ENCODE data around the gene MTF2.

MTF2 gene

GRCh38 chr1:93056214-93056613 lies 22.9 kb upstream of the MTF2 start:
- TF ChIP-seq EZH2phosphoT487 (IDR thresholded peaks at IDR 0.05; ENCODE audit: low read depth): no peak
- no peak for TF ChIP-seq CTCF (IDR thresholded peaks at IDR 0.05; ENCODE audit: low read depth, low read length)
- Histone ChIP-seq H3K27ac (ENCODE audit: low read length) (no peak overlapping the region), H4K20me1 (ENCODE audit: insufficient read depth, low read length) (no peaks in the 10 kb centered on the region), H3K27me3 (ENCODE audit: low read depth, low read length) (no peaks in the 10 kb centered on the region), H2AFZ (ENCODE audit: low read depth, low read length) (no peak overlapping the region), H3K9ac (ENCODE audit: low read length) (no peak overlapping the region), H3K4me3 (ENCODE audit: low read length) (no peak overlapping the region), H3K79me2 (ENCODE audit: low read length) (no peaks in the 10 kb centered on the region), H3K36me3 (replicated peaks; ENCODE audit: low read depth, low read length) (no peaks in the 10 kb centered on the region), H3K4me1 (ENCODE audit: low read length) (no peaks in the 10 kb centered on the region), H3K9me3 (ENCODE audit: insufficient read depth, low read length) (no peaks in the 10 kb centered on the region), H3K4me2 (ENCODE audit: low read length) (no peak overlapping the region)

- H3K4me1 ChIP-seq (ENCODE audit: low read length): no peaks in the 10 kb centered on the region
- no peak for TF ChIP-seq CTCF (IDR thresholded peaks at IDR 0.05; ENCODE audit: low read depth, low read length)
- no peak for TF ChIP-seq EZH2phosphoT487 (IDR thresholded peaks at IDR 0.05; ENCODE audit: low read depth)
- H3K27me3 ChIP-seq (ENCODE audit: low read depth, low read length): no peaks in the 10 kb centered on the region
- no peak overlapping the region for H3K4me2 ChIP-seq (ENCODE audit: low read length)
- no peak overlapping the region for H3K27ac ChIP-seq (ENCODE audit: low read length)
- no peaks in the 10 kb centered on the region for H4K20me1 ChIP-seq (ENCODE audit: insufficient read depth, low read length)
- H3K9me3 ChIP-seq (ENCODE audit: insufficient read depth, low read length): no peaks in the 10 kb centered on the region
- H3K36me3 ChIP-seq (replicated peaks; ENCODE audit: low read depth, low read length): no peaks in the 10 kb centered on the region
- no peak overlapping the region for H3K4me3 ChIP-seq (ENCODE audit: low read length)
- H3K79me2 ChIP-seq (ENCODE audit: low read length): no peaks in the 10 kb centered on the region
- no peak overlapping the region for H3K9ac ChIP-seq (ENCODE audit: low read length)
- no peak overlapping the region for H2AFZ ChIP-seq (ENCODE audit: low read depth, low read length)
These were observed 22.4 kb upstream of the MTF2 start for GRCh38 chr1:93056649-93057048.

- H3K4me2 ChIP-seq (ENCODE audit: low read length): peak overlapping the region; percentile 10; the same call in 1 of the 2 replicates
- no peaks in the 10 kb centered on the region for H3K4me1 ChIP-seq (ENCODE audit: low read length)
- H2AFZ ChIP-seq (ENCODE audit: low read depth, low read length): 0 out of 2 replicates have a peak overlapping the region, but pooled peaks have one; percentile 34
- no peaks in the 10 kb centered on the region for H3K79me2 ChIP-seq (ENCODE audit: low read length)
- H4K20me1 ChIP-seq (ENCODE audit: insufficient read depth, low read length): no peaks in the 10 kb centered on the region
- no peaks in the 10 kb centered on the region for H3K9me3 ChIP-seq (ENCODE audit: insufficient read depth, low read length)
- H3K36me3 ChIP-seq (replicated peaks; ENCODE audit: low read depth, low read length): no peaks in the 10 kb centered on the region
- no peaks in the 10 kb centered on the region for H3K27me3 ChIP-seq (ENCODE audit: low read depth, low read length)
- H3K27ac ChIP-seq (ENCODE audit: low read length): no peak overlapping the region
- H3K4me3 ChIP-seq (ENCODE audit: low read length): no peak overlapping the region
- no peak overlapping the region for H3K9ac ChIP-seq (ENCODE audit: low read length)
- TF ChIP-seq EZH2phosphoT487 (IDR thresholded peaks at IDR 0.05; ENCODE audit: low read depth) (no peak), CTCF (IDR thresholded peaks at IDR 0.05; ENCODE audit: low read depth, low read length) (peak; percentile 79)
These were observed 16.9 kb upstream of the MTF2 start for GRCh38 chr1:93061895-93062792.

- Histone ChIP-seq H2AFZ (ENCODE audit: low read depth, low read length) (no peak overlapping the region), H3K4me2 (ENCODE audit: low read length) (peak overlapping the region; percentile 20; the same call in 1 of the 2 replicates), H3K4me1 (ENCODE audit: low read length) (peaks cover 18% of the 10 kb centered on the region), H3K36me3 (replicated peaks; ENCODE audit: low read depth, low read length) (no peaks in the 10 kb centered on the region), H3K9ac (ENCODE audit: low read length) (no peak overlapping the region), H3K4me3 (ENCODE audit: low read length) (no peak overlapping the region), H4K20me1 (ENCODE audit: insufficient read depth, low read length) (peaks cover 12% of the 10 kb centered on the region), H3K27ac (ENCODE audit: low read length) (no peak overlapping the region), H3K79me2 (ENCODE audit: low read length) (peaks cover 28% of the 10 kb centered on the region), H3K9me3 (ENCODE audit: insufficient read depth, low read length) (no peaks in the 10 kb centered on the region), H3K27me3 (ENCODE audit: low read depth, low read length) (no peaks in the 10 kb centered on the region)
- no peak for TF ChIP-seq EZH2phosphoT487 (IDR thresholded peaks at IDR 0.05; ENCODE audit: low read depth)
- no peak for TF ChIP-seq CTCF (IDR thresholded peaks at IDR 0.05; ENCODE audit: low read depth, low read length)
These were observed 2.8 kb upstream of the MTF2 start for GRCh38 chr1:93076268-93076667.

Data from OCI-LY3 (cell line).